ENCODE data around the gene PDGFA. TPM values are rescaled to one million over a fixed set of nuclear protein-coding genes. Genes with fewer than 3 reads are reported as not detected.

Gene PDGFA
- total RNA-seq, 1 experiment from 2014 or later: 35.8 TPM

DNA sequence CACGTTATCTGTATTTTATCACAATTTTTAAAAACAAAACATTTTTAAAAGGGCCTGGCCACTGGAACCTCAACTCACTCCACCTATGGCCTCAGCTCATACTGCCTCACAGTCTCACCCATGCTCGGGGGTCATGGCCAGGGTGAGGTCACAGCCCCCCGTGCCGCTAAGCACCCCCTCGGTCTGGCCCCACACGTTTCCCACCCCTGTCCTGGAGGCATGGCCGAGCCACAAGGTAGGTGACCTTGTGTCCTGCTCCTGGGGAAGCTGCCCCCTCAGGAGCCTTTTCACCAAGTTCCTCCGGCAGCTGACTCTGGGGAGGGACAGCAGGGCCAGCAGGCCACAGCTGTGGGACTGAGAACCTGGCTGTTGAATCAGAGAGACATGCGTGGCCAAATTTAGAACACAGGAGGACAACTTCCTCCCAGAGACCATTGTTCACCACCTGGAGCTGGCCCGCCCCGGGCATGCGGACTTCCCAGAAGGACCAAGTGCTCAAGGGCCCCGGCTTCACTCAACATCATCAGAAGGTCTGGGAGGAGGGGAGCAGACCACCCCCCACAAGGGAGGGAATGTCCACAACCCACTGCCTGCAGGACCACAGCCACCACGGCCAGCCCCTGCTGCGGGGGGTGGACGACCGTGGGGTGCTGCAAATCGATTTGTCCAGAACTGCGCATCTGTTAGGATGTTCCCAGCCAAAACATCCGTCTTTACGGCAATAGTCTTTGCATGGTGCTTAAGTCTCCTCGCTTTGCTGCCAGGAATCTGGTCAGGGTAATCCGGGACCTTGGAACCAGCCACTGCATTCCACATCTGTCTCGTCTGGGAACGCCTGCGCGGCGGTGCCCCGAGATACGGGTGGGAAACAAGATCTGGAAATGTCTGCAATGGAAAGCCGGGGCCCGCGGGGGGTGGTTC lies 48.6 kb upstream of the PDGFA start:
- Histone ChIP-seq H3T11ph (ENCODE audit: low read length) (no peak overlapping the region), H2BK120ac (ENCODE audit: low read depth, low read length, poor library complexity, severe bottlenecking) (no peak overlapping the region), H2AK5ac (ENCODE audit: insufficient read length, low read length) (no peak overlapping the region), H3K27ac (ENCODE audit: insufficient read length, low read depth, low read length) (no peak overlapping the region), H2BK5ac (ENCODE audit: insufficient read length, low read length) (no peak overlapping the region), H3K9ac (ENCODE audit: extremely low read depth, insufficient read length, low read length) (no peak overlapping the region), H4K20me1 (ENCODE audit: control insufficient read depth, insufficient read depth, insufficient read length) (no peaks in the 10 kb centered on the region), H4K5ac (ENCODE audit: insufficient read length, low read depth, low read length) (no peak overlapping the region), H3K4ac (ENCODE audit: low read depth, low read length) (no peak overlapping the region), H3K79me2 (ENCODE audit: insufficient read depth, low read length) (no peaks in the 10 kb centered on the region; the same call in 1 of the 2 replicates), H3K23ac (ENCODE audit: insufficient read length, low read depth, low read length) (no peak overlapping the region), H2BK12ac (ENCODE audit: insufficient read length, low read depth, low read length) (no peak overlapping the region), H3K18ac (ENCODE audit: insufficient read length, low read depth, low read length) (no peak overlapping the region), H4K8ac (replicated peaks; ENCODE audit: insufficient read length, low read depth, low read length) (no peak overlapping the region), H4K91ac (ENCODE audit: insufficient read length, low read depth, low read length) (no peak overlapping the region), H3K79me1 (ENCODE audit: insufficient read depth, low read depth, low read length, poor library complexity, severe bottlenecking) (no peaks in the 10 kb centered on the region), H2BK15ac (ENCODE audit: low read depth, low read length) (no peak overlapping the region), H3K4me2 (ENCODE audit: insufficient read depth, insufficient read length, low read length) (no peak overlapping the region), H3K4me1 (ENCODE audit: insufficient read depth, low read length) (no peaks in the 10 kb centered on the region; the same call in 1 of the 2 replicates), H3K27me3 (ENCODE audit: insufficient read depth, low read length) (no peaks in the 10 kb centered on the region), H3K9me3 (ENCODE audit: control insufficient read depth, low read depth, low read length) (no peaks in the 10 kb centered on the region), H2AFZ (ENCODE audit: low read length) (no peak overlapping the region), H2BK20ac (ENCODE audit: low read depth, low read length, poor library complexity, severe bottlenecking) (no peak overlapping the region), H3K23me2 (ENCODE audit: insufficient read length, low read depth, low read length, poor library complexity, severe bottlenecking) (no peaks in the 10 kb centered on the region), H3K14ac (ENCODE audit: insufficient read depth, low read length) (no peak overlapping the region; the same call in 1 of the 2 replicates), H3K56ac (ENCODE audit: insufficient read length, low read depth, low read length) (no peak overlapping the region)
- no CpG with 5 or more reads among the region's 33 CpGs for WGBS (ENCODE audit: extremely low coverage, insufficient read length, low lambda C conversion rate)
- H3K9me3 Mint-ChIP-seq: no peaks in the 10 kb centered on the region
- peaks cover 9 to 11% of the 10 kb centered on the region in 2 experiments for H3K4me1 Mint-ChIP-seq
- H3K36me3 Mint-ChIP-seq (ENCODE audit: insufficient read depth in 1 of 3, low read depth in 3 of 3): peaks cover 0 to 4% (median 0%) of the 10 kb centered on the region in 3 experiments; a peak in 1 of 7 replicates
- H3K27me3 Mint-ChIP-seq (ENCODE audit: low read depth): peaks cover 2% of the 10 kb centered on the region; the same call in 1 of the 2 replicates
- no peak overlapping the region for H3K27ac Mint-ChIP-seq
- H3K4me3 Mint-ChIP-seq: no peak overlapping the region
- no peak for DNase-seq
- TF ChIP-seq, protein P1, sequence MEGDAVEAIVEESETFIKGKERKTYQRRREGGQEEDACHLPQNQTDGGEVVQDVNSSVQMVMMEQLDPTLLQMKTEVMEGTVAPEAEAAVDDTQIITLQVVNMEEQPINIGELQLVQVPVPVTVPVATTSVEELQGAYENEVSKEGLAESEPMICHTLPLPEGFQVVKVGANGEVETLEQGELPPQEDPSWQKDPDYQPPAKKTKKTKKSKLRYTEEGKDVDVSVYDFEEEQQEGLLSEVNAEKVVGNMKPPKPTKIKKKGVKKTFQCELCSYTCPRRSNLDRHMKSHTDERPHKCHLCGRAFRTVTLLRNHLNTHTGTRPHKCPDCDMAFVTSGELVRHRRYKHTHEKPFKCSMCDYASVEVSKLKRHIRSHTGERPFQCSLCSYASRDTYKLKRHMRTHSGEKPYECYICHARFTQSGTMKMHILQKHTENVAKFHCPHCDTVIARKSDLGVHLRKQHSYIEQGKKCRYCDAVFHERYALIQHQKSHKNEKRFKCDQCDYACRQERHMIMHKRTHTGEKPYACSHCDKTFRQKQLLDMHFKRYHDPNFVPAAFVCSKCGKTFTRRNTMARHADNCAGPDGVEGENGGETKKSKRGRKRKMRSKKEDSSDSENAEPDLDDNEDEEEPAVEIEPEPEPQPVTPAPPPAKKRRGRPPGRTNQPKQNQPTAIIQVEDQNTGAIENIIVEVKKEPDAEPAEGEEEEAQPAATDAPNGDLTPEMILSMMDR (conservative IDR thresholded peaks at IDR 0.05): no peak

Measured in H9 (cell line).